ENCODE results near the gene CLCN4. TPM values are rescaled to one million over a fixed set of nuclear protein-coding genes. Genes with fewer than 3 reads are reported as not detected.

CLCN4 gene
- total and polyA plus RNA-seq, 2 of the 8 experiments (the other 6 are each of a cell fraction or from before 2014, with no cell fraction given) = 3.3 to 11.2 TPM

- CTCF ChIA-PET (ENCODE audit: partially characterized antibody) = interaction anchor here (0.7 to 6.3 kb wide), 9 partner anchors 50 to 240 kb away, joined by 3 to 66 read pairs (median 9); no protein-coding TSS in a partner anchor
- peaks cover 24 to 46% of the 10 kb centered on the region in 2 experiments for H3K9me3 ChIP-seq (ENCODE audit: insufficient read depth in 2 of 2, low read depth in 1 of 2, low read length in 1 of 2)
- no peak overlapping the region; the same call in 1 of the 2 replicates for H4K8ac ChIP-seq (ENCODE audit: extremely low read depth, insufficient read depth, low read length)
- H4K91ac ChIP-seq (replicated peaks; ENCODE audit: insufficient read length, low read length) = no peak overlapping the region
- no peak overlapping the region for H2AFZ ChIP-seq (ENCODE audit: low read length)
- H2AK5ac ChIP-seq (ENCODE audit: low read depth, low read length) = no peak overlapping the region
- no peak overlapping the region for H3K27ac ChIP-seq (ENCODE audit: low read depth, low read length)
- H3K18ac ChIP-seq (ENCODE audit: extremely low read depth, low read length) = no peak overlapping the region
- H3K23me2 ChIP-seq (ENCODE audit: low read depth, low read length) = no peaks in the 10 kb centered on the region
- H3K4me2 ChIP-seq (ENCODE audit: insufficient read depth in 1 of 2, low read depth in 2 of 2, low read length in 2 of 2) = no peak overlapping the region
- no peak overlapping the region for H3K14ac ChIP-seq (ENCODE audit: insufficient read length)
- no peaks in the 10 kb centered on the region for H3K4me1 ChIP-seq (replicated peaks in 1 of 4; ENCODE audit: control insufficient read depth in 3 of 4, insufficient read depth in 4 of 4, low read length in 3 of 4)
- H3K79me1 ChIP-seq (ENCODE audit: low read depth, low read length) = no peaks in the 10 kb centered on the region
- H3K4ac ChIP-seq (replicated peaks; ENCODE audit: insufficient read length, low read depth, low read length) = no peak overlapping the region
- POLR2A ChIA-PET (ENCODE audit: partially characterized antibody) = no interaction called here
- no peak overlapping the region for H2BK20ac ChIP-seq (ENCODE audit: low read length)
- DNase-seq (ENCODE audit: low read depth in 1 of 2, low spot score in 2 of 2) = no peak
- H4K5ac ChIP-seq (ENCODE audit: insufficient read length, low read depth, low read length) = no peak overlapping the region
- no peak overlapping the region for H2BK15ac ChIP-seq (ENCODE audit: low read length)
- no peak overlapping the region for H2BK5ac ChIP-seq (ENCODE audit: low read depth, low read length)
- WGBS, 2 experiments (ENCODE audit: extremely low coverage in 1 of 2, insufficient coverage in 1 of 2, insufficient read length in 1 of 2, insufficient replicate concordance in 2 of 2, low coverage in 1 of 2, low lambda C conversion rate in 2 of 2, missing lambda C conversion rate in 1 of 2) = 97% methylated on average over 15 of the region's 31 CpGs; no CpG with 5 or more reads in 1 of the 2 experiments
- H3K27me3 ChIP-seq (replicated peaks in 1 of 4; ENCODE audit: control insufficient read depth in 3 of 4, extremely low read depth in 1 of 4, insufficient read depth in 3 of 4, low read length in 3 of 4) = no peaks in the 10 kb centered on the region
- H3K56ac ChIP-seq (replicated peaks; ENCODE audit: insufficient read length, low read depth, low read length) = no peak overlapping the region
- no peak overlapping the region for H2BK120ac ChIP-seq (replicated peaks; ENCODE audit: low read depth, low read length)
- FAIRE-seq = no peak
- H3K23ac ChIP-seq (ENCODE audit: insufficient read length) = no peak overlapping the region
- no peak overlapping the region for H3K9ac ChIP-seq (replicated peaks in 1 of 4; ENCODE audit: extremely low read depth in 1 of 4, low read depth in 3 of 4, low read length in 3 of 4)
- H3K4me3 ChIP-seq (ENCODE audit: extremely low read depth in 1 of 4, insufficient read depth in 2 of 4, low read depth in 3 of 4, low read length in 4 of 4) = no peak overlapping the region
- H3K79me2 ChIP-seq (ENCODE audit: control insufficient read depth in 1 of 2, insufficient read depth in 2 of 2, low read length in 2 of 2) = no peaks in the 10 kb centered on the region
- H2BK12ac ChIP-seq (ENCODE audit: low read depth, low read length) = no peak overlapping the region
- H4K20me1 ChIP-seq (replicated peaks in 1 of 2; ENCODE audit: control insufficient read depth in 1 of 2, insufficient read depth in 2 of 2, low read length in 2 of 2) = no peaks in the 10 kb centered on the region
- H3K36me3 ChIP-seq (ENCODE audit: control insufficient read depth in 2 of 4, insufficient read depth in 4 of 4, low read length in 3 of 4) = peaks cover 3 to 41% (median 8%) of the 10 kb centered on the region in 4 experiments; a peak in 4 of 8 replicates
- no peak for TF ChIP-seq CBX5 (IDR thresholded peaks at IDR 0.05; ENCODE audit: low read depth, low read length)
- TF ChIP-seq YY1 (IDR thresholded peaks at IDR 0.05; ENCODE audit: low read depth, low read length) = no peak
- TF ChIP-seq MAFK (IDR thresholded peaks at IDR 0.05; ENCODE audit: low read depth, low read length) = no peak
- no peak for TF ChIP-seq JUND (IDR thresholded peaks at IDR 0.05; ENCODE audit: low read length)
- TF ChIP-seq POU5F1 (IDR thresholded peaks at IDR 0.05; ENCODE audit: low read depth, low read length) = no peak
- TF ChIP-seq KDM1A (IDR thresholded peaks at IDR 0.05; ENCODE audit: borderline replicate concordance, low read length) = no peak
- TF ChIP-seq TAF1 (IDR thresholded peaks at IDR 0.05; ENCODE audit: low read depth, low read length) = no peak
- no peak for TF ChIP-seq CTCF (IDR thresholded peaks at IDR 0.05; ENCODE audit: control extremely low read depth in 1 of 3, insufficient read depth in 1 of 3, low read depth in 1 of 3, low read length in 3 of 3)
- TF ChIP-seq E2F6 (IDR thresholded peaks at IDR 0.05) = no peak
- TF ChIP-seq GTF2F1 (IDR thresholded peaks at IDR 0.05; ENCODE audit: borderline replicate concordance, low read depth, low read length) = no peak
- TF ChIP-seq TBP (IDR thresholded peaks at IDR 0.05; ENCODE audit: low read depth, low read length) = no peak
Measured at GRCh38 chrX:10117301-10117700, 39.5 kb upstream of the CLCN4 start.
